Sigmoid colon (tissue), 4 donors: ENCODE measurements around the gene PLSCR4.

ENCODE experiments used
- CTCF ChIP-seq, 4 experiments: fragments of 450-650 bp in 3 of 4; fragments of 200-600 bp in 1 of 4; IDR thresholded peaks; one replicate each; pipeline ENCODE4 v1.5.1; 2016 to 2019; ENCODE audit warnings: antibody characterized with exemption in 4 of 4, mild to moderate bottlenecking in 3 of 4, moderate library complexity in 2 of 4
- EP300 ChIP-seq, 4 donors: sonication (generic); formaldehyde crosslinking; IDR thresholded peaks; one replicate each; pipeline ENCODE4 v1.6.1; 2017; ENCODE audit warnings: antibody characterized with exemption in 4 of 4
- POLR2A ChIP-seq, 2 donors: fragments of 450-650 bp; IDR thresholded peaks; one replicate each; pipeline ENCODE4 v1.6.1; 2016; ENCODE audit warnings: antibody characterized with exemption in 2 of 2, mild to moderate bottlenecking in 2 of 2, moderate library complexity in 2 of 2
- POLR2AphosphoS5 ChIP-seq, 4 donors: sonication (generic); formaldehyde crosslinking; IDR thresholded peaks; one replicate each; pipeline ENCODE4 v1.6.1; 2017; ENCODE audit warnings: antibody characterized with exemption in 4 of 4

- TF ChIP-seq CTCF (IDR thresholded peaks at IDR 0.05) = no peak
- no peak for TF ChIP-seq POLR2A (IDR thresholded peaks at IDR 0.05)
- no peak for TF ChIP-seq POLR2AphosphoS5 (IDR thresholded peaks at IDR 0.05)
- TF ChIP-seq EP300 (IDR thresholded peaks at IDR 0.05) = no peak
These were observed 93.4 kb downstream of the PLSCR4 start for GRCh38 chr3:146157325-146158060.
